ENCODE data around the gene PAM16. TPM values are rescaled to one million over a fixed set of nuclear protein-coding genes. Genes with fewer than 3 reads are reported as not detected.

PAM16 gene
- total and polyA plus RNA-seq, 9 of the 15 experiments (the other 6 are each of a cell fraction or from before 2014, with no cell fraction given), result 38.7 to 273 (median 79.3) TPM

DNA sequence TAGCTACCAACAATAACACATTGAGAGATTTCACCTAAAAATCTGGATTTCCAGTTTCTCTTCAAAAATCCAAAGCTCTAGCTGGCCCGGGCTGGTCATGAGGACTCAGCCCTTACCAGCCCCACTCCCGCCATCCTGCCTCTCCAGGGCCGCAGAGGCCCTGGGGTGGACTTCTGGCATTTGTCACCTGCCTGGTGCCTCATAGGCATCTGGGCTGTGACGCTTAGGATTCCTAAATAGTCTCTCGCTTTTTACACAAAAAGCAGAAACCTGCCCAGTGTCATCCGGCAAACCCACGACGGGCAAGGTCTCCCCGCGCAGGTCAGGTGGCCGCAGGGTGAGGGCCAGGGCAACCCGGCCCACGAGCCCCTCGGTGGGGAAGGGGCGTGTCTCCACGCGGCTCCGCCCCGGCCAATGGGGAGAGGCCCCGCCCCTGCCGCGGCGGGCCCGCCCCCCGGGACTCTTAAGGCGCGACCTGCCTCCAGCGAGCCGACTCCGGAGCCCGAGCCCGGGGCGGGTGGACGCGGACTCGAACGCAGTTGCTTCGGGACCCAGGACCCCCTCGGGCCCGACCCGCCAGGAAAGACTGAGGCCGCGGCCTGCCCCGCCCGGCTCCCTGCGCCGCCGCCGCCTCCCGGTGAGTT lies 20.4 kb upstream of the PAM16 start, which contains the start of gene VASN (continued):
- TF ChIP-seq, protein P1, sequence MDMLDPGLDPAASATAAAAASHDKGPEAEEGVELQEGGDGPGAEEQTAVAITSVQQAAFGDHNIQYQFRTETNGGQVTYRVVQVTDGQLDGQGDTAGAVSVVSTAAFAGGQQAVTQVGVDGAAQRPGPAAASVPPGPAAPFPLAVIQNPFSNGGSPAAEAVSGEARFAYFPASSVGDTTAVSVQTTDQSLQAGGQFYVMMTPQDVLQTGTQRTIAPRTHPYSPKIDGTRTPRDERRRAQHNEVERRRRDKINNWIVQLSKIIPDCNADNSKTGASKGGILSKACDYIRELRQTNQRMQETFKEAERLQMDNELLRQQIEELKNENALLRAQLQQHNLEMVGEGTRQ (CRISPR knock-in tag; IDR thresholded peaks at IDR 0.05), result peak; percentile 25; the same call in 1 of the 2 replicates
- TF ChIP-seq KDM5B (IDR thresholded peaks at IDR 0.05; ENCODE audit: insufficient replicate concordance, low read depth, low read length) (peak; percentile 98), MYBL2 (IDR thresholded peaks at IDR 0.05; ENCODE audit: low read depth) (no peak), MYBL2 (CRISPR knock-in tag; IDR thresholded peaks at IDR 0.05; ENCODE audit: borderline replicate concordance) (no peak), ZC3H8 (IDR thresholded peaks at IDR 0.05) (no peak), ZBTB7A (IDR thresholded peaks at IDR 0.05; ENCODE audit: borderline replicate concordance, control insufficient read depth, low read depth, low read length) (peak; percentile 83), SAFB (IDR thresholded peaks at IDR 0.05; ENCODE audit: borderline replicate concordance, low read depth, low read length) (peak; percentile 38; the same call in 1 of the 2 replicates), CCNT2 (IDR thresholded peaks at IDR 0.05; ENCODE audit: borderline replicate concordance, extremely low read depth, insufficient read length, low read depth, low read length) (peak; percentile 78), GTF2E2 (tag; IDR thresholded peaks at IDR 0.05) (no peak), SMAD4 (CRISPR knock-in tag; conservative IDR thresholded peaks at IDR 0.05) (0 out of 2 replicates have a peak, but pooled peaks have one; percentile 4), FOXJ2 (tag; IDR thresholded peaks at IDR 0.05) (no peak), POLR2G (IDR thresholded peaks at IDR 0.05; ENCODE audit: low read depth, low read length) (peak; percentile 98), YY1 (IDR thresholded peaks at IDR 0.05; ENCODE audit: borderline replicate concordance in 1 of 3, control insufficient read depth in 1 of 3, extremely low read depth in 1 of 3, insufficient read depth in 3 of 3, insufficient read length in 1 of 3, insufficient replicate concordance in 2 of 3, low read depth in 1 of 3, low read length in 2 of 3) (peak in 1 of 3 experiments; percentile 35), GATA2 (CRISPR knock-in tag; IDR thresholded peaks at IDR 0.05) (no peak), ETV1 (tag; conservative IDR thresholded peaks at IDR 0.05; ENCODE audit: low read depth) (no peak), MTA3 (IDR thresholded peaks at IDR 0.05; ENCODE audit: borderline replicate concordance) (0 out of 2 replicates have a peak, but pooled peaks have one; percentile 25), LEF1 (IDR thresholded peaks at IDR 0.05) (no peak), RBM34 (IDR thresholded peaks at IDR 0.05; ENCODE audit: borderline replicate concordance, insufficient read depth, low read length) (no peak)
- TF ChIP-seq, protein P2, sequence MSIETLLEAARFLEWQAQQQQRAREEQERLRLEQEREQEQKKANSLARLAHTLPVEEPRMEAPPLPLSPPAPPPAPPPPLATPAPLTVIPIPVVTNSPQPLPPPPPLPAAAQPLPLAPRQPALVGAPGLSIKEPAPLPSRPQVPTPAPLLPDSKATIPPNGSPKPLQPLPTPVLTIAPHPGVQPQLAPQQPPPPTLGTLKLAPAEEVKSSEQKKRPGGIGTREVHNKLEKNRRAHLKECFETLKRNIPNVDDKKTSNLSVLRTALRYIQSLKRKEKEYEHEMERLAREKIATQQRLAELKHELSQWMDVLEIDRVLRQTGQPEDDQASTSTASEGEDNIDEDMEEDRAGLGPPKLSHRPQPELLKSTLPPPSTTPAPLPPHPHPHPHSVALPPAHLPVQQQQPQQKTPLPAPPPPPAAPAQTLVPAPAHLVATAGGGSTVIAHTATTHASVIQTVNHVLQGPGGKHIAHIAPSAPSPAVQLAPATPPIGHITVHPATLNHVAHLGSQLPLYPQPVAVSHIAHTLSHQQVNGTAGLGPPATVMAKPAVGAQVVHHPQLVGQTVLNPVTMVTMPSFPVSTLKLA (conservative IDR thresholded peaks at IDR 0.05), result peak; percentile 25 to 62
- TF ChIP-seq, protein P3, sequence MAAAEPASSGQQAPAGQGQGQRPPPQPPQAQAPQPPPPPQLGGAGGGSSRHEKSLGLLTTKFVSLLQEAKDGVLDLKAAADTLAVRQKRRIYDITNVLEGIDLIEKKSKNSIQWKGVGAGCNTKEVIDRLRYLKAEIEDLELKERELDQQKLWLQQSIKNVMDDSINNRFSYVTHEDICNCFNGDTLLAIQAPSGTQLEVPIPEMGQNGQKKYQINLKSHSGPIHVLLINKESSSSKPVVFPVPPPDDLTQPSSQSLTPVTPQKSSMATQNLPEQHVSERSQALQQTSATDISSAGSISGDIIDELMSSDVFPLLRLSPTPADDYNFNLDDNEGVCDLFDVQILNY (CRISPR knock-in tag; IDR thresholded peaks at IDR 0.05), result no peak
- TF ChIP-seq, protein P4, sequence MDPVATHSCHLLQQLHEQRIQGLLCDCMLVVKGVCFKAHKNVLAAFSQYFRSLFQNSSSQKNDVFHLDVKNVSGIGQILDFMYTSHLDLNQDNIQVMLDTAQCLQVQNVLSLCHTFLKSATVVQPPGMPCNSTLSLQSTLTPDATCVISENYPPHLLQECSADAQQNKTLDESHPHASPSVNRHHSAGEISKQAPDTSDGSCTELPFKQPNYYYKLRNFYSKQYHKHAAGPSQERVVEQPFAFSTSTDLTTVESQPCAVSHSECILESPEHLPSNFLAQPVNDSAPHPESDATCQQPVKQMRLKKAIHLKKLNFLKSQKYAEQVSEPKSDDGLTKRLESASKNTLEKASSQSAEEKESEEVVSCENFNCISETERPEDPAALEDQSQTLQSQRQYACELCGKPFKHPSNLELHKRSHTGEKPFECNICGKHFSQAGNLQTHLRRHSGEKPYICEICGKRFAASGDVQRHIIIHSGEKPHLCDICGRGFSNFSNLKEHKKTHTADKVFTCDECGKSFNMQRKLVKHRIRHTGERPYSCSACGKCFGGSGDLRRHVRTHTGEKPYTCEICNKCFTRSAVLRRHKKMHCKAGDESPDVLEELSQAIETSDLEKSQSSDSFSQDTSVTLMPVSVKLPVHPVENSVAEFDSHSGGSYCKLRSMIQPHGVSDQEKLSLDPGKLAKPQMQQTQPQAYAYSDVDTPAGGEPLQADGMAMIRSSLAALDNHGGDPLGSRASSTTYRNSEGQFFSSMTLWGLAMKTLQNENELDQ (CRISPR knock-in tag; IDR thresholded peaks at IDR 0.05; ENCODE audit: borderline replicate concordance), result no peak

All from K562 (cell line).